Measurements from ENCODE around the gene PRPF4.
"Not testable (repeated sequence)": the region's sequence is repeated elsewhere in the genome, so short reads cannot be mapped to it uniquely, and the experiment has no call there.

PRPF4 gene

DNA sequence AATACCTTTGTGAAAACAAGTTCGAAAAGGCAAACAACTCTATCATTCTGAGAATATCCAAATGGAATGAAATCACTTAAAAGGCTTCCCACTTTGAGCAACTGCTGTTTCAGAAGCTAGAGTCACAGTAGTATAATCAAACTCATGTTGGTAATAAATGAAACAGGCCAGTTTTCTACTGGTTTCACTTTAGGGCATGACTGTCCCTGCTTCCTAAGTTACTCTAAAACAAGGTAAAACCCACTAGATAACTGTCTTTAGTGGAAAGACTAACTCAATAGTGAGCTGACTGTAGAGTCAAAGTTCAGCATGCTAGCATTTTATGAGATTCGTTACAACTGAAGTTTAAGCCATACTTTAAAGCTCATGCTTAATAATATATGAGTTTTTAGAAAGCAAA lies 6.1 kb upstream of the PRPF4 start:
- no peak for DNase-seq

- no peak for DNase-seq
Measured at GRCh38 chr9:113269871-113270270, 5.6 kb upstream of the PRPF4 start.

DNA sequence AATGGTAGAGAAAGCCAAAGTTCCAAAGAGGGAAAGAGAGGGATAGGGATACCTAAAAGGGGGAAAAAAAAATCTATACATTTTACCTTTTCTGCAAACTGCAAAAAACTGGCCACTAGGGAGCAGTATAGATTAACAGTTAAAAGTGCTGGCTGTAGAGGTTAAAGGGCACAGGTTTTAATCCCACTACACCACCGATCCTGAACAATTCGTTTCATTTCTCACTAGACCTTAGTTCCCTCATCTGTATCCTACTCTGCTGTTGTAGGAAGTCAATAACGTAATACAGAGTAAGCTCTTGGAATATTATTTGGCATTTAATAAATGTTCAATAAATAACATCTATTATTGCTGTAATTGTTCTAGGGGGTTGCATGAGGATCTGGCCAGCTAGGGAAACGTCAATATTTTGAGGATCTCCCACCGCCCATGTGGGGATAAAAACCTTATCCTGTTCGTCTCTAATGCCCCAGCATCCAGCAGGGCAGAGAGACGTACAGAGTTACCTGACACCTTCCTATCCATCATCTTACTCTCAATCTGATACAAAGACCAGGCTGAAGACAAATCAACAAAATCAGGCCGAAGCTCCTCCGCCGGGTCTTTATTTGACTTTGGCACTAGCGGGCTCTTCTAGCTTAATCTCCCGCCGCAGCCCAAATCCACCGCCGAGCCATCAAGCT lies 843 bp upstream of the PRPF4 start:
- DNase-seq, result no peak

DNA sequence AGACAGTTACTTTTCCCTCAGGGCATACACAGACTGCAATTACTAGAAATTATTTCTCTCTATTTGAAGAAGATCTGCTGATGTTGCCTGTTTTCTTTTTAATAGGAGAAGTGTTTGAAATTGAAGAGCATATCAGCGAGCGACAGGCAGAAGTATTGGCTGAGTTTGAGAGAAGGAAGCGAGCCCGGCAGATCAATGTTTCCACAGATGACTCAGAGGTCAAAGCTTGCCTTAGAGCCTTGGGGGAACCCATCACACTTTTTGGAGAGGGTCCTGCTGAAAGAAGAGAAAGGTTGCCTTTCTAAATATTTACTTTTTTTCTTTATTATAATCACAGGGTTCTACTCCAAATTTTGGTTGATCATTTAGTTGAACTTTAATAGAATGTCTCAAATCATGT lies 3.4 kb downstream of the PRPF4 start:
- DNase-seq, result no peak

DNA sequence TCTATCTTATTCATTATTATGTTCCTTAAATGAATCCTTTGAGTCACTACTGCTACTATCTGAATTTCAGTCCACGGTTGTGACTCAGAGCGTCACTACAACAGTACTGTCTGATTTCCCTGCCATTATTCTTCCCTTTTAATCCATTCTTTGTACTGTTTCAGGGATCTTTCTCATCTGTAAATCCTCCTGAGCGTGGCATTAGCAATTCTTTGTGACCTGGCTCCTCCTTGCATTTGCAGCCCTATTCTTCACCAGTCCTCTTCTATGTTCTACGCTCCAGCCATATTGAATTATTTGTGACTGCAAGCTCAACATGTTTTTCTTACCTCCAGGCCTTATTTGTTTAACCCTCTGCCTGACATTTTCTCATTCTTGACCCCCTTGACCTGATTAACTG lies 5.9 kb downstream of the PRPF4 start:
- DNase-seq, result no peak

- no peak for DNase-seq
Measured at GRCh38 chr9:113289091-113289490, 13.6 kb downstream of the PRPF4 start.

- DNase-seq, result no peak
Measured at GRCh38 chr9:113290052-113290607, 14.7 kb downstream of the PRPF4 start.

GRCh38 chr9:113293285-113293878 lies 17.9 kb downstream of the PRPF4 start:
- no peak for DNase-seq

DNA sequence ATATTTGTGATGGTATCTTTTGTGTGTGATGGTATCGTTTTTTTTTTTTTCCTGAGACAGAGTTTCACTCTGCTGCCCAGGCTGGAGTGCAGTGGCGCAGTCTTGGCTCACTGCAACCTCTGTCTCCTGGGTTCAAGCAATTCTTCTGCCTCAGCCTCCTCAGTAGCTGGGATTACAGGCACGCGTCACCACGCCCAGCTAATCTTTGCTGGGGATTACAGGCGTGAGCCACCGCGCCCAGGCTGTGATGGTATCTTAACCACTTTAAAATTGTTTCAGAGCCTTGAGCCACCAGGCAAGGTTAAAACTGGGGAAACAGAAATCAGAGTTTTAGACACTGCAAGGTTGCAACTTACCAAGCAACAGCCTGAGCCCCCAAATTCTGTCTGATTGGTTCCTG lies 20.8 kb downstream of the PRPF4 start:
- not testable (repeated sequence) for DNase-seq

GRCh38 chr9:113296796-113297558 lies 21.5 kb downstream of the PRPF4 start:
- no peak for DNase-seq

GRCh38 chr9:113298311-113298710 lies 22.9 kb downstream of the PRPF4 start:
- no peak for DNase-seq

DNA sequence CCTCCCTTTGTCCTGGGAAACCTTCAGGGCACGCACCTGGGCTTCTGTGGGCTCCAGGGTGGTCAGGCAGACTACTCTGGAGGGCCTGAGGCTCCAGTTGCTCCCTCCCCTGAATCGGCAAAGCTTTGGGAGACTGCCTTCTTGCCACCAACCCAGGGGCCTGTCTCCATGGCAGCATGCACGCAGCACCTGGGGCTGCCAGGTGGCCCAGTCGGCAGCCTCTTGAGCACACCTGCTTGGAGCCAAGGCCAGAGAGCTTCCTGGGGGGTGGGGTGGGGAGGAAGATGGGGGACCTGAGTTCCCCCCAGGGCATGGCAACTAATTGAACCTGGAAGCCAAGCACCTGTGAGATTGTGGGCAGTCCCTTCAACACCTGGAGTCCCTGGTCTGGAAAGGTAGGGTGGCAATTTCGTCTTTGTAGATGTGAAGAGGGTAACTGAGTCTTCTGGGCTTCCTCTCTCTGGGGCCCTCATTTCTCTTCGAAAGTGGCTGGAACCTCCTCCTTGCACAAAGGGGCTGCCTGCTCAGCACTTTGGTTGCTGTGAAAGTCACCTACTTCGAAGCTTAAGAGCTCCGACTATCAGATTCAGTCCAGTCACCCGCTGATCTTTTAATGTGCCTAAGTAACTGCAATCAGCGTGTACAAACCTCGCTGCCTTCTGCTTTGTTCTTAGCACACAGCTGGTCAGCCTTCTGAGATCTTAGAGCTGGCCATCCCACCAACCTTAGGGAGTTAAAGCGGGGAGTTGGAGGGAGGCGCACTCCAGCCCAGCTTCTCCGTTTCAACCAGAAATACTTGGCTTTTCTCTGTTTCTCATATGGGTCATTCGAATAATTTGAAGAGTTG lies 23.7 kb downstream of the PRPF4 start:
- no peak for DNase-seq

DNA sequence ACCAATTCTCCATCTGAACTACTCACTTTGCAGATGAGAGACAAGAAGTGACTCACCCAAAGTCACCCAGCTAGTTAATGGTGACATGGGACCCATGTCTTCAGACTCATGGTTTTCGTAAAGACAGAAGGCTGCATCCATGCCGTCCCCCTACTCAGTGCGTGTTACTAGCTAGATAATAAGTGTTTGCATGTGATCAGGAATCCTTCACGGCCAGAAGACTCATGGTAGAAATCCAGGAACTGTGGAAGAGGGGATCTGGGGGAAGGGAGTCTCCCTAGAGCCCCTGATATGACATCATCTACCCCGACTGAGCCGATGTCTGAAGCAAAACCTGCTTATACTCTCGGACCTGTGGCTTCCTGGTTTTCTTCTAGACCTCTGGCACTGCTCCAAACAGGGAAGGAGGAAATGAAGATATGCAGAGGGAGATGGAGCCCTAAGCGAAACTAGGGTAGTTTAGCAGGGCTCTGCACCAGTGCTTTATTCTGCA lies 24.4 kb downstream of the PRPF4 start:
- DNase-seq, result no peak

GRCh38 chr9:113301548-113301947 lies 26.1 kb downstream of the PRPF4 start:
- DNase-seq, result no peak

- no peak for DNase-seq
Measured at GRCh38 chr9:113302792-113303418, 27.4 kb downstream of the PRPF4 start, which contains the start of gene RNF183. Gene RNF183 (minus strand): TSS chr9:113303376. CDS start chr9:113298184, 5,192 bp downstream.

DNA sequence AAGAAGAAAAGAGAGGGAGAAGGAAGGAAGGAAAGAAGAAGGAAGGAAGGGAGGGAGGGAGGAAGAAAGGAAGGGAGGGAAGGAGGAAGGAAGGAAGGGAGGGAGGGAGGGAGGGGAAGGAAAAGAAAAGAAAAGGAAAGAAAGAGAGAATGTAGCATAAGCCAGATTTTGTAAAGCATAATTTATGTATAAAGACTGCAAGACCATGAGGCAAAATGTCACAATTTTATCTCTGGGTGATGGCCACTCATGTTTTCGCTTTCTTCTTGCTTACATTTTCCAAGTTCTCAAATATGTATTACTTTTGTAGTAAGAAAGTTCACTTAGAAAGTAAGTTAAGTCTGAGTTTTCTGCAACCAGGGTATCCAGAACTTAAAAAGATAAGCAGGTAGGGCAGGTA lies 31.1 kb downstream of the PRPF4 start:
- DNase-seq, result no peak

DNA sequence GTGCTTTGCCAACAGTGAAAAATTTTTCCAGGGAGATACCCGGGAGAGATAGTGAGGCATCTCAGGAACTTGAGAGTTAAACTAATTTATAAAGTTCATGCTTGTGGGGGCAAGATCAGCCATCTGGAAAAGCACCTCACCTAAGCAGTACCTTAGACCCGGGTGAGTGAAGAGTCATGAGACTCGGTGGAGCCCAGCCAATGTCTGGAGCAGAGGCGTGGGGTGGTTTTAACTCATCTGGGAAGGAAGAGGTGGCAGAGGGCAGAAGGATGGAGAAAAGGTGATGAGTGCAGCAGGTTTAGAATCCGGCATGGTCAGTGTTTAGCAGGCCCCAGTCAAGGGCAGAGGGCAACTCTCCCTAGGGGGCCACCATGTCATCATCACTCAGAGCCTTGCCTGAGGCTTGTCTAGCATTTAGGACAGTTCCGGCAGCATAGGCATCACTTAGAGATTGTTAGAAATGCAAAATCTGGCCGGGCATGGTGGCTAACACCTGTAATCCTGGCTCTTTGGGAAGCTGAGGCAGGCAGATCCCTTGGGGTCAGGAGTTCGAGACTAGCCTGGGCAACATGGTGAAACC lies 32.0 kb downstream of the PRPF4 start:
- no peak for DNase-seq

DNA sequence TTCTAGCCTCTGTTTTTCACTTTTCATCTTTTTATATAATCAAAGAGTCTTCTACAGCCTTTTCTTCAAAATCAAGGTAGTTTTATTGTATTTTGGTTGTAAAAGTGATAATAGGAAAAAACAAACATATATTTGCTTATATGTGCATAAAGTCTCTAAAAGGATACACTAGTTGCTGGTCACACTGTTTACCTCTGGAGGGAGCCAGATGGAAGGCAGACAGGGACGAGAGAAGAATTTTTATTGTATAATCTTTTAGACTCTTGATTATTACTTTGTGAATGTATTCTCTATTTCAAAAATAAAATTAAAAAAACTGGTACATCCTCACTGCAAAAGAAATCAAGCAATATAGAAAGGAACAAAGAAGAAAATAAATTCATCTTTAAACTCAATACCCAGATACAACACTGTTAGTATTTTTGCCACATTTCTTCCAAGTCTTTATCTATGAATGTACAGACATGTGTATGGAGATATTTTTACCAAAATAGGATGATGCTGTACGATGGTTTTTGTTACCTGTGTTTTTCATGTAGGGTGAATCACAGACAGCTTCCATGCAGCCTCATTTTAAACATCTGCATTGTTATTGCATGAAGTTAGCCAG lies 33.9 kb downstream of the PRPF4 start:
- no peak for DNase-seq

DNA sequence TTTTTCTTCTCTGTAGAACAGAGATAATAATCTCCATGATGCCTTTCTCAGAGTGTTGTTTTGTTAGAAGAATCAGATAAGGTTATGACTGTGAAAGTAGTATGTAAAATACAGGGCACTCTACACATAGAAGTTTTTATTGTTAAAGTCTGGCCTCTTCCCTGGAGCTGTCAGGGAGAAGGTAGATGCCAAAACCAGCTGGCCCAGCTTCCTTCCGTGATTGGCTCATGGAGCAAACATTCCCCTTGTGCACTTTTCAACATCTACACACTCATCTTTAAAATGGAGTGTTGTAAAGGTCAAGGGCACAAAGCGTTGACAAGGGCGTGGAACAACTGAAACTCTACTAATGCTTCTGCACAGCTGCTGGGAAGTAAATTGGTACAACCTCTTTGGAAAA lies 35.1 kb downstream of the PRPF4 start:
- no peak for DNase-seq

- DNase-seq, result no peak
Measured at GRCh38 chr9:113311961-113312360, 36.5 kb downstream of the PRPF4 start.

DNA sequence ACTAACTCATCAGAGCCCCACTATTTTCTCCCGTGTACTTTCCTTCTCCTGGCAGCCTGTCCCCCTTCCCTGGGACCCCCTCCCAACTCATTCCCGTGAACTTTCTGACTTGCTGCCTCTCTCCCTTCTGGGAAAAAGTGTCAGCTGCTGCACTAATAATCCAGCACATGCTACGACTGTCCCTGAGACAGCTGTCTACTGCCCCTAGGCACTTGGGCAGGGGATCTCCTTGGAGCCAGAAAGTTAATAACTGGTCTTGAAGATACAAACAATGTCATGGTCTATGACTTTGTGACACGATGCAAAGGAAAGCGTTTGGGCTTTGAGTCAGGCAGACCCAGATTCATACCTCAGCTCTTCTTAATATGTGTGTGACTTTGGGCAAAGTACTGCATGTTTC lies 37.8 kb downstream of the PRPF4 start:
- DNase-seq, result no peak
